ENCODE measurements around the gene SPR. TPM values are rescaled to one million over a fixed set of nuclear protein-coding genes. Genes with fewer than 3 reads are reported as not detected.

The SPR gene
- total and polyA plus RNA-seq, 2 donors, result 5.5 to 28.2 TPM

- H3K36me3 ChIP-seq (ENCODE audit: insufficient read depth), result no peaks in the 10 kb centered on the region
- no peak for DNase-seq (ENCODE audit: extremely low spot score)
- no peaks in the 10 kb centered on the region for H3K4me1 ChIP-seq (ENCODE audit: insufficient read depth)
- 6% methylated on average over 26 of the region's 26 CpGs for WGBS
- no peak overlapping the region for H3K27ac ChIP-seq (ENCODE audit: low read depth)
- no peak overlapping the region for H3K4me3 ChIP-seq (ENCODE audit: low read depth, low read length)
Observed at GRCh38 chr2:72925328-72925943, 38.2 kb downstream of the SPR start.

- H3K4me3 ChIP-seq (ENCODE audit: low read depth, low read length), result no peak overlapping the region
- no peak overlapping the region for H3K27ac ChIP-seq (ENCODE audit: low read depth)
- H3K4me1 ChIP-seq (ENCODE audit: insufficient read depth), result no peaks in the 10 kb centered on the region
- H3K36me3 ChIP-seq (ENCODE audit: insufficient read depth), result no peaks in the 10 kb centered on the region
- WGBS, result 11% methylated on average over 4 of the region's 4 CpGs
- no peak for DNase-seq (ENCODE audit: extremely low spot score)
Observed at GRCh38 chr2:72926368-72926767, 39.2 kb downstream of the SPR start.

GRCh38 chr2:72926811-72927465, 39.7 kb downstream of the SPR start:
- H3K36me3 ChIP-seq (ENCODE audit: insufficient read depth), result no peaks in the 10 kb centered on the region
- 53% methylated on average over 6 of the region's 6 CpGs for WGBS
- DNase-seq (ENCODE audit: extremely low spot score), result no peak
- H3K4me1 ChIP-seq (ENCODE audit: insufficient read depth), result no peaks in the 10 kb centered on the region
- H3K27ac ChIP-seq (ENCODE audit: low read depth), result no peak overlapping the region
- H3K4me3 ChIP-seq (ENCODE audit: low read depth, low read length), result no peak overlapping the region

GRCh38 chr2:72927619-72928550, 40.7 kb downstream of the SPR start:
- no peak for DNase-seq (ENCODE audit: extremely low spot score)
- WGBS, result 79% methylated on average over 8 of the region's 8 CpGs
- H3K4me1 ChIP-seq (ENCODE audit: insufficient read depth), result no peaks in the 10 kb centered on the region
- no peak overlapping the region for H3K27ac ChIP-seq (ENCODE audit: low read depth)
- no peaks in the 10 kb centered on the region for H3K36me3 ChIP-seq (ENCODE audit: insufficient read depth)
- no peak overlapping the region for H3K4me3 ChIP-seq (ENCODE audit: low read depth, low read length)

GRCh38 chr2:72929010-72929409, 41.8 kb downstream of the SPR start:
- no peak for DNase-seq (ENCODE audit: extremely low spot score)
- 82% methylated on average over 1 of the region's 1 CpG for WGBS

GRCh38 chr2:72931280-72931910, 44.2 kb downstream of the SPR start:
- no peak for DNase-seq (ENCODE audit: extremely low spot score)
- no peaks in the 10 kb centered on the region for H3K36me3 ChIP-seq (ENCODE audit: insufficient read depth)
- WGBS, result 93% methylated on average over 14 of the region's 14 CpGs
- H3K27ac ChIP-seq (ENCODE audit: low read depth), result no peak overlapping the region
- H3K4me3 ChIP-seq (ENCODE audit: low read depth, low read length), result no peak overlapping the region
- H3K4me1 ChIP-seq (ENCODE audit: insufficient read depth), result no peaks in the 10 kb centered on the region

More at GRCh38 chr2:72929010-72929409, 41.8 kb downstream of the SPR start:
- no peak overlapping the region for H3K4me3 ChIP-seq (ENCODE audit: low read depth, low read length)
- no peaks in the 10 kb centered on the region for H3K4me1 ChIP-seq (ENCODE audit: insufficient read depth)
- H3K27ac ChIP-seq (ENCODE audit: low read depth), result no peak overlapping the region
- H3K36me3 ChIP-seq (ENCODE audit: insufficient read depth), result no peaks in the 10 kb centered on the region

- no peaks in the 10 kb centered on the region for H3K4me1 ChIP-seq (ENCODE audit: insufficient read depth)
- DNase-seq (ENCODE audit: extremely low spot score), result no peak
- no peak overlapping the region for H3K27ac ChIP-seq (ENCODE audit: low read depth)
- H3K36me3 ChIP-seq (ENCODE audit: insufficient read depth), result no peaks in the 10 kb centered on the region
- no peak overlapping the region for H3K4me3 ChIP-seq (ENCODE audit: low read depth, low read length)
- WGBS, result 37% methylated on average over 5 of the region's 5 CpGs
Observed at GRCh38 chr2:72932045-72932740, 45.0 kb downstream of the SPR start.

GRCh38 chr2:72932805-72933204, 45.6 kb downstream of the SPR start:
- H3K36me3 ChIP-seq (ENCODE audit: insufficient read depth), result no peaks in the 10 kb centered on the region
- H3K4me1 ChIP-seq (ENCODE audit: insufficient read depth), result no peaks in the 10 kb centered on the region
- no peak overlapping the region for H3K27ac ChIP-seq (ENCODE audit: low read depth)
- H3K4me3 ChIP-seq (ENCODE audit: low read depth, low read length), result no peak overlapping the region
- DNase-seq (ENCODE audit: extremely low spot score), result no peak
- 94% methylated on average over 4 of the region's 4 CpGs for WGBS

- Histone ChIP-seq H3K4me3 (ENCODE audit: low read depth, low read length) (no peak overlapping the region), H3K4me1 (ENCODE audit: insufficient read depth) (no peaks in the 10 kb centered on the region), H3K36me3 (ENCODE audit: insufficient read depth) (no peaks in the 10 kb centered on the region), H3K27ac (ENCODE audit: low read depth) (no peak overlapping the region)
- WGBS, result 87% methylated on average over 5 of the region's 5 CpGs
- DNase-seq (ENCODE audit: extremely low spot score), result no peak
Observed at GRCh38 chr2:72933207-72933606, 46.0 kb downstream of the SPR start.

- Histone ChIP-seq H3K36me3 (ENCODE audit: insufficient read depth) (no peaks in the 10 kb centered on the region), H3K4me1 (ENCODE audit: insufficient read depth) (no peaks in the 10 kb centered on the region), H3K4me3 (ENCODE audit: low read depth, low read length) (no peak overlapping the region), H3K27ac (ENCODE audit: low read depth) (no peak overlapping the region)
- DNase-seq (ENCODE audit: extremely low spot score), result no peak
- WGBS, result 92% methylated on average over 12 of the region's 12 CpGs
Observed at GRCh38 chr2:72933646-72934151, 46.5 kb downstream of the SPR start.

GRCh38 chr2:72934683-72935610, 47.7 kb downstream of the SPR start:
- no peak overlapping the region for H3K4me3 ChIP-seq (ENCODE audit: low read depth, low read length)
- no peak overlapping the region for H3K27ac ChIP-seq (ENCODE audit: low read depth)
- H3K4me1 ChIP-seq (ENCODE audit: insufficient read depth), result no peaks in the 10 kb centered on the region
- H3K36me3 ChIP-seq (ENCODE audit: insufficient read depth), result no peaks in the 10 kb centered on the region
- 78% methylated on average over 14 of the region's 14 CpGs for WGBS
- DNase-seq (ENCODE audit: extremely low spot score), result no peak

- Histone ChIP-seq H3K4me1 (ENCODE audit: insufficient read depth) (no peaks in the 10 kb centered on the region), H3K36me3 (ENCODE audit: insufficient read depth) (no peaks in the 10 kb centered on the region), H3K27ac (ENCODE audit: low read depth) (no peak overlapping the region), H3K4me3 (ENCODE audit: low read depth, low read length) (no peak overlapping the region)
- WGBS, result 83% methylated on average over 2 of the region's 2 CpGs
- DNase-seq (ENCODE audit: extremely low spot score), result no peak
Observed at GRCh38 chr2:72935611-72935957, 48.4 kb downstream of the SPR start.

Measured in urinary bladder (tissue), 4 donors.